DMS153 treated with DMSO at 0.1 percent for 48 hours (cell line): ENCODE data around the gene BTBD2.
"Not testable (repeated sequence)": the region's sequence is repeated elsewhere in the genome, so short reads cannot be mapped to it uniquely, and the experiment has no call there.

Experiments
- DNase-seq: peaks from one replicate; lab custom pipeline; 2025; ENCODE audit not compliant: unreplicated experiment; lab: John Stamatoyannopoulos, UW

BTBD2 gene

DNA sequence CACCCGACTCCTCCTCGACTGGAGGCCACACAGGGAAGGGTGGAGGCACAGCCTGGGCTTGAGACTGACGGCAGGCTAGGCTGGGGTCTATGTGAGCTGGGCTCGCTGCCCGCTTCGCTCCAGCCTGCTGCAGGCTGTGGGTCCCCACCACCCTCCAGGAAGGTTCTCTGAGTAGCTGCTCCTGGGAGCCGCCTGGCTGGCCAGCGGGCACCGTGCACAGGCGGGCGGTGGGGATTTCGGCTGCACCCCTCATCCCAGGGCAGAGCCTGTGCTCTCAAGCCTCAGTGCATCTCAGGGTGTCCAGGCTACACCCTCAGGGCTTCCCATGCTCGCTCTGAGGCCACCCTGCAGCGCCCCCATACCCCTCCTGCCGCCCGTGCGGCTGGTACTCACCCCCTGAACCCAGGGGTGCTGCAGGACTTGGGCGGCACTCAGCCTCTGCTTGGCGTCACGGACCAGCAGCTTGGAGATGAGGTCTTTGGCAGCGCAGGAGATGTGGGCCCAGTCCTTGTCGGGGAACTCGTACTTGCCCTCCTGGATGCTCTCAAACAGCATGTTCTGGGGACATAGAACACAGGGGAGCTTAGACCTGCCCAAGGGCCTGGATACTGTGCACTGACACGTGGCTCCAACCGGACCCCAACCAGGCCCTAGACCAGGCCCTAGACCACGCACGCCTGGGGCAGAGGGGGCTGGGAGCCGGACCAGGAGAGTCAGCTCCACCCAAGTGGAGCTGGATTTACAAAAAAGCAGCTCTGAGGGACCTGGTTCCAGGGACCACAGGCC lies 25.3 kb upstream of the BTBD2 start:
- no peak for DNase-seq

DNA sequence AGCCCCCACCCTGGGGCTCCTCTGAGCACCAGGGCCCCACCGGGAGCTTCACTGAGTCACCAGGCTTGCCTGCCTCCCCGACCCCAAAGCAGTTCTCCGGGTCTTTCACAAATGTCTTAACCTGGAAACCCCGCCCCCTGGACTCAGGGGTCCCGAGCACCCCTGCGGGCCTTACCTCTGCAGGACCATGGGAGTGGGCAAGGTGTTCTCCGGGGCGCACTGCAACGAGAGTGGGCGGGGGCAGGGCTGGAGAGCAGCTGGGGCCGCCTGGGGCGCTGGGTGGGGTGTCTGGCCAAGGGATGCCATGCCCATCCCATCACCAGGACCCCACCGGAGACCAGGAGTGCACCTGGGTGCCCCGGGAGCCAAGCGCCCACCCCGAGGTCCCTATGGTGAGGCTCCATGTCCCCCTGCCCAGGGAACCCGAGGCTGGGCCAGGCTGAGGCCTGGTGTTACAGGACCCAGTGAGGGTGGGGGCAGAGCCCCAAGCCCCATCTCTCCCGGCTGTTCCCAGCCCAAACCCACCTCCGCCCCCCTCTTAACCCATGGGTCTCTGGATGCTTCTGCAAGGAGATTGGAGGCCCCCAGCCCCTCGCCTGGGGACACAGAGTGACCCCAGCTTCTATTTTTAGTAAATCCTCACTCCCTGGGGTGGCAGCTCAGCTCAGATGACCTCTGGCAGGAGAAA lies 24.6 kb upstream of the BTBD2 start:
- DNase-seq, result no peak

DNA sequence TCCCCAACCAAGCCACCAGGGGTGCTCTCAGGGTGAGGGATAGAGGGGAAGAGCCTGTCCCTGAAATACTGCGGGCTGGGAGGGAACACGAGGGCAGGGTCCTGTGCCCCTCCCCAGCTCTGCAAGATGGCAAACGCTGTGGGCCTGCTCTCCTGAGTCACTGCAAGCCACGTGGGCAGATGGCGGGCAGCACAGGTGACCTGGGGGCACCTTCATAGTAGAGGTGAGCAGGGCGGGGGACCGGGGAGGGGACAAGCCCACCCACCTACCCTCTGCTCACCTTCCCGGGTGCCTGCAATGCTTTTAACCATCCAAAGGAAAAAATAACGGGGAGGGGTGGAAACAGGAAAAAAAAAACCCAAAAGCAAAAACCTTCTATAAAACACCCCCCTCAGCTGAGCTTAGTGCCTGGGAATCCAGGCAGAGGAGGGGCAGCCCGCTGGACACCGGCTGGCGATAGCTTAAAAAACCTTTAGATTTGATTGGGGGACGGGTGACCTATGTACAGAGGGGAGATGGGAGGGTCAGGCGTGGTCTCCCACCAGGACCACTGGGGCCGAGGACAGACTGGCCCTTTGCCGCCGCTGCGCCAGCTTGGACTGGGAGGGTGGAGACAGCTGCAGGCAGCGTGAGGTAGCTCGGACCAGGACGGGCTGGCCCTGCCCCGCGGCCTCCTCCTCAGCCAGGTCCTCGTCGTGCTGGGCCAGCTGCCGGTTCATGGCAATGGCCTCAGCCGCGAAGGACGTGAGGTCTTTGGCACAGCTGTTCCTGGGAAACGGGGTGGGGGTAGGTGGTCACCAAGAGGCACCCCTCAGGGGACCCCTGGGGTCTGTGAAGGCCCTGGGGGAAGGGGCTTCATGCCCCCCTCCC lies 23.8 kb upstream of the BTBD2 start:
- DNase-seq, result no peak

DNA sequence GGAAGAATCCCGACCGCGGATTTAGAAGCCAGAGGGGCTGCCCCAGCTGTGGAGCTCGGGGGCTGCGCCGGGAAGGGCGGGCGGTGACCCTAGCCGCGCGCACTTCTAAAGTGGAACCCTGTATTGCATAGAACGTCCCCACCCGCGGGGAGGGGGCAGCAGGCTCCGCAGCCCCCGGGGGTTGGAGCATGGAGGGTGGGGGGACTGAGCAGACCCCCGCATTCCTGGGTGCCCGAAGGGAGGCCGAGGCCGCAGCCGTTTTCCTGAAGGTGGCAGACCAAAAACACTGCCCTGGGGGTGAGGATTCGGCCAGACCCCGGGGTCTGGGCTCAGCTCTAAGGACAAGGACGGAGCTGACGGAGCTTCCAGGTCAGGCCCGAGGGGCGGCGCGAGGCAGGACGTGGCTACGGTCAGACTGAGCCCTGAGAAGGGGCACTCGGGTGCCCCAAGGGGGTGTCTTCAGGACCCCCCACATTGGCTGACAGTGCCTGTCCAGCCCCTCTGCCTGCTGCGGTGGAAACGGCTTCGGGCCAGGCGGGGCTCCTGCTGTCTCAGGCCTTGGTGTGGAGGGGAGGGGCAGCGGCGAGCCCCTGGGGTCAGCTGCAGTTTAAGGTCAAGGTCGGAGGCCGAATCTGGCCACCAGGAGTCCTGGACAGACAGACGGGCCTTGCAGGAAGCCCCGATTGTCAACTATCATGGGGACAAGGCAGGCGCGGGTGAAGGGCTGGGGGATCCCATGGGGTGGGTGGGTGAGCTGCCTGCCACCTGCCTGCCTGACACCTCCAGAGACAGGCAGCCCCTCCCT lies 23.0 kb upstream of the BTBD2 start:
- DNase-seq, result no peak

DNA sequence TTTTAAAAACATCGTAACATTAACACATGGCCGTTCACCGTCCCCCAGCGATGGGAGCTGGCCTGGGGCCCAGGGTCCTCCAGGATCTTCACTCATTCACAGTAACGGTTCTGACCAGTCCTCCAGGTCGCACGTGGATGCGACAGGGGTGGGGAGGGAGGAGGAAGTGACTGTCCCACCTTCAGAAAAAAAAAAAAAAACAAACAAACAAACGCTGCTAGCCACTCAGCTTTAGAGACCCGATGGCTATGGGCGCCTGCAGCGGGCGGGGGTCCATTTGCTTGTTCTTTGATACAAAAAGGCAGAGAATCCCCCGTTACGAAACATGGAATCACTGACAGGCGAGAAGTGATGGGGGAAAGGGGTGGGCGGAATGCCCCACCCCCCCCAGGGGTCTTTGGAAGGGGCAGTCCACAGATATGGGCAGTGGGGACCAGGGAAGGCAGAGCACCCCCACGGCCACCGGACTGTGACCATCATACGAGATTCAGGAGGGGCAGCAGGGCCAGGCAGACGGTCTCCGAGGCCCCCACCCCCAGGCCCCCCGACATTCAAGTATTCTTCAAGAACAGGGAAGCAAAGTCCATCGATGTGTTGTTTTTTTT lies 22.2 kb upstream of the BTBD2 start:
- DNase-seq, result no peak

DNA sequence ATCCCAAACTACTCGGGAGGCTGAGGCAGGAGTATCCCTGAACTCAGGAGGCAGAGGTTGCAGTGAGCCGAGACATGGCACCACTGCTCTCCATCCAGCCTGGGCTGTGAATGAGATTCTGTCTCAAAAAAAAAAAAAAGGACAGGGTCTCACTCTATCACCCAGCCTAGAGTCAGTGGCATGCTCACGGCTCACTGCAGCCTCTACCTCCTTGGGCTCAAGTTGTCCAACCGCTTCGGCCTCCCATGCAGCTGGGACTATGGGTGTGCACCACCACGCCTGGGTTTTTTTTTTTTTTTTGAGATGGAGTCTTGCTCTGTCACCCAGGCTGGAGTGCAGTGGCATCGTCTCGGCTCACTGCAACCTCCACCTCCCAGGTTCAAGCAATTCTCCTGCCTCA lies 20.9 kb upstream of the BTBD2 start:
- DNase-seq, result no peak

DNA sequence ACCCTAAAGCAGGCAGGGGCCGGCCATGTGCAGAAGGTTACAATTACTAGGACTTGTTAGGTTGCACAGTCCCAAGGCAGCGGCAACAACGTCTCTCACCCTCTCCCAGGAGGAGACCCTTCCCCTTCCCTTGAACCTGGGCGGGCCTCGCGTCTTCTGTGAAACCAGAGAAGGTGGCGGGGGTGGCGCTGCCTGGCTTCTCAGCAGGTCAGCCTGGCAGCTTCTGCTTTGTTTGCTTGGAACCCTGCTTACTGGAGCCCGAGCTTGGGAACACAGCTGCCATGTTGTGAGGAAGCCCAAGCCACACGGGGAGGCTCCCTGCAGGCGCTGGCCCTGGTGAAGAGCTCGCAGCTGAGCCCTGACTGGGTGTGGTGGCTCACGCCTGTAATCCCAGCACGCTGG lies 20.1 kb upstream of the BTBD2 start:
- no peak for DNase-seq

DNA sequence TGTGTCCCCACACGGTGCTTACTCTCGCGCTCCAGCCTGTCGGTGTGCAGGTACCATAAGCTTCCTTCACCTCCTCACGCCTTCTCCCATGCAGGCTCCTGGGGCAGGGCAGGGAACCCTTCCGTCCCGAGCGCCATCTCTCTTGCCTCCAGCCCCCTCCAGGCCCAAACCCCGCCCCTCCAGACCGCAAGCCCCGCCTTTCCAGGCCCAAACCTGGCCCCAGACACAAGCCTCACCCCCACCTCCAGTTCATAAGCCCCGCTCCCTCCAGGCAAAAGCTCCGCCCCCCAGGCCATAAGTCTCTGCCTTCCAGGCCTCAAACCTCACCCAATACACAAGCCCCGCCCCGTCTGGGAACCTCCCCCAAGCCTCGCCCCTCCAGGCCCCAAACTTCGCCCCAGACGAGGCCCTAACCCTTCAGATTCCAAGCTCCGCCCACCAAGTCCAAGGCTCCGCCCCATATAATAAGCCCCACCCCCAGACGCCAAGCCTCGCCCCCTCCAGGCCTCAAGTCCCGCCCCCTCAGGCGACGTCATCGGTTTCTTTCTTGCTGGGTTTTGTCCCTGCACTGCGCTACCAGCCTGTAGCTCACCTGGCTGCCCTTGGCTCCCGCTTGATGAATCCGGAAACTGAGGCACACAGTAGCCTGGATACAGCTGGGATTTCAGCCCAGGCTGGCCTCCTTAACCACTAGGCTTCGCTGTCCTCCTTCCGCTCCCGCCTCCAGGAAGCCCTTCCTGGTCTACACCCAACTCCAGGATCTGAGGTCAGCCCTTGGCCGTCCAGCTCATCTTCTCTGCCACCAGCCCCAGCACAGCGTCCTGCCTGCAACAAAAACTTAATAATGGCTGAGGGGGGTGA lies 19.4 kb upstream of the BTBD2 start:
- no peak for DNase-seq

DNA sequence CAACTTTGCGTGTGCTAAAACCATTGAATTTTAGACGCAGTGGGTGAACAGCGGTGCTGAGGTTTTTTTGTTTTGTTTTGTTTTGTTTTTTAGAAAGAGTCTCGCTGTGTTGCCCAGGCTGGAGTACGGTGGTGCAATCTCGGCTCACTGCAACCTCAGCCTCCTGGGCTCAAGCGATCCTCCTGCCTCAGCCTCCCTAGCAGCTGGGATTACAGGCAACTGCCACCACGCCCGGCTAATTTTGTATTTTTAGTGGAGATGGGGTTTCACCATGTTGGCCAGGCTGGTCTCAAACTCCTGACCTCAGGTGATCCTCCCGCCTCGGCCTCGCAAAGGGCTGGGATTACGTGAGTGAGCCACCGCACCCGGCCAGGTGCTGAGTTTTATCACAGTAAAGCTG lies 18.7 kb upstream of the BTBD2 start:
- not testable (repeated sequence) for DNase-seq

DNA sequence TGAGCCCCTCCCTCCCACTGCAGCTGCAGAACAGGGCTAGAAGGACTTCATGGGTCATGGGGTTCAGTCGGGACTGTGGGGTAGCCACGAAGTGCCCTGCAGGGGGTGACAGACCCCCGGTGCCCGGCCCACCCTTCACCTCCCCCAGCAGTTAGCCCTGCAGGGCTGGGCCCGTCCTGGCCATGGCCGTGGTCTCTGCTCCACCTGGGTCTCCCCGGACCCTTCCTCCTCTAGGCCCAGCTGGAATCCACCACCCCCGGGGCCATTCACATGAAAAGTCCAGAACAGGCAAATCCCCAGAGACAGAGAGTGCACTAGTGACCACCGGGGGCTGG lies 18.3 kb upstream of the BTBD2 start:
- no peak for DNase-seq

DNA sequence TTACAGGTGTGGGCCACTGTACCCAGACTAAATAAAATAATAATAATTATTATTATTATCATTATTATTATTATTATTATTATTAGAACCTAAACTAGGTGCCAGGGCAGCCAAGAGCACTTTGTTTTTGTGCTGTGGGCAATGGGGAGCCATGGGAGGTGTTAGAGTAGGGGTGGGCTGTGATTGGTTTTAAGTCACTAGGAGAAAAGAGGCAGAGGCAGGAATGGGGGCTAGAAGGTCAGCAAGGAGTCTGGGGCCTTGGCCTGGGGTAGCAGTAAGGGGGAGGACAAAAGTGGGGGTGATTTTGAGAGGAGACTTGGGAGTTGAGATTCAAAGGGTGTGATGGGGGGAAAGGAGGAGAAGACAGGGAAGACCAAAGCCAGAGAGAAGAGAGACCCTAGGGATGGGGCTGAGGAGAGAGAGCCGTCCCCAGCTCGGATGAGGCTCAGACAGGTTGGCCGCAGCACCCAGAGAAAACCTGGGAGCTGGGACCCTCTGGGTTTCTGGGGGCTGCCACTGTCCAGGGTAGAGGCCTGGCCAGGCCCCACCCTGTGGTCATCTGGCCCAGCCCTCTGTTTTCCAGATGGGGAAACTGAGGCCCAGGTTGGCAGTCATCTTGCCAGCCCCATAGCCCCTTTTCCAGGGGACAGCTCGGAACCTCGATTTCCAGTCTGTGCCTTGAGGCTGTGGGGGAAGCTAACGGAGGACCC lies 17.8 kb upstream of the BTBD2 start:
- DNase-seq, result no peak

DNA sequence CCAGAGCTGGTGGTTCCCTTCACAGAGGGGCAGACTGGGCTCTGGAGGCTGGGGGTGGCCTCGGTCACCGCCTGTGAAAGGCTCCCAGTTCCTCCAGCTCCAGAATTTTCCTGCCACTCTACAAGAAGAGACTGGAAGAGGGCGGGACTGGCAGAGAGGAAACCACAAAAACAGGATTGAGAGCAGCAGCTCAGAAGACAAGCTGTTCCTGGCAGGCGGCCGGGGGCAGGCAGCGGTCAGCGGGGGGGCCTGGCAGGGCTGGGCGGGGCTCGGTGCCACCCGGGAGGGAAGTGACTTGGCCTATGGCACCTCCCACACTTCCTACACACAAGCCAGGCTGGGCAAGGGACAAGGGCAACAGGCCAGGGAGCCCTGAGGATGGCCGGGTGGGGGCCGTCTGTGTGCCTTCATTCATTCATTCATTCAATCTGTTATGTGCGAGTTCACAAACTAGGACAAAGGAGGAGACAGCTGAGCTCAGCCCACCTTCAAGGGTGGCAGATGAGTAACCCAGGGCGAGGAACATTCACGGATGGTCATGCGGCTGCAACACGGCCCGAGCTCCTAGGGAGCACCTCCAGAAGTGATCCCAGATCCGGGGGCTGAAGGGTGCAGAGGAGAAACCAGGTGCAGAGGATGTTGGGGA lies 16.9 kb upstream of the BTBD2 start:
- peak; percentile 31 for DNase-seq

DNA sequence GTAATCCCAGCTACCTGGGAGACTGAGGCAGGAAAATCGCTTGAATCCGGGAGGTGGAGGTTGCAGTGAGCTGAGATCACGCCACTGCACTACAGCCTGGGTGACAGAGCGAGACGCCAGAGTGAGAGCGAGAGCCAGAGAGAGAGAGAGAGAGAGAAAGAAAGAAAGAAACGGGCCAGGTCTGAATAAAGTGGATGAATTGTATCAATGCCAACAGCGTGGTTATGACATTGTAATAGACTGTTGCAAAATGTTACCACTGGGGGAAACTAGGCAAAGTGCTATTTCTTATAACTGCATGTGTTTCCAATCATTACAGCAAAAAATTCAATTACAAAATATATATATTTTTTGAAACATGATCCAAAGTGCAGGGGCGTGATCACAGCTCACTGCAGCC lies 11.8 kb upstream of the BTBD2 start:
- DNase-seq, result no peak

DNA sequence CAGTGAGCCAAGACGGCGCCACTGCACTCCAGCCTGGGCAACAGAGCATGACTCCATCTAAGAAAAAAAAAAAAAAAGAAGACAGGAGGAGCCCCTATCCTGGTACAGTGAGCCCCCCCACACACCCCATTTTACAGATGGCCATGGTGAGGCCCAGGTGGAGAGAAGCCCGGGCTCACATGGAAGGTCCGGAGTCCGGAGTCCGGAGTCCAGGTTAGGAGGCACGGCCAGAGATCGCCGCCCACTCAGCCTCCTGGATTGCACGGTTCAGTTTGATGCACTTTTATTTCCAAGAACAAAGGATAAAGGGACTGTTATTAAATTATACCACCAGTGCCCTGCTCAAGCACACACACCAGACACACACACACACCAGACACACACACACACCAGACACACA lies 11.3 kb upstream of the BTBD2 start:
- no peak for DNase-seq

DNA sequence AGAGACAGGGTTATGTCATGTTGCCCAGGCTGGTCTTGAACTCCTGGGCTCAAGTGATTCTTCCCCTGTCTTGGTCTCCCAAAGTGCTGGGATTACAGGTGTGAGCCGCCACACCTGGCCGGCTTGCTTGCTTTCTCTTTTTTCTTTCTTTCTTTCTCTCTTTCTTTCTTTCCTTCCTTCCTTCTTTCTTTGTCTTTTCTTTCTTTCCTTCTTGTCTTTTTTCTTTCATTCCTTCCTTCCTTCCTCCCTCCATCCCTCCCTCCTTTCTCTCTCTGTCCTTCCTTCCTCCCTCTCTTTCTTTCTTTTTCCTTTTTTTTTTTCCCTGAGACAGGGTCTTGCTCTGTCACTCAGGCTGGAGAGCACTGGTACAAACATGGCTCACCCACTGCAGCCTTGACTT lies 6.8 kb upstream of the BTBD2 start:
- no peak for DNase-seq

DNA sequence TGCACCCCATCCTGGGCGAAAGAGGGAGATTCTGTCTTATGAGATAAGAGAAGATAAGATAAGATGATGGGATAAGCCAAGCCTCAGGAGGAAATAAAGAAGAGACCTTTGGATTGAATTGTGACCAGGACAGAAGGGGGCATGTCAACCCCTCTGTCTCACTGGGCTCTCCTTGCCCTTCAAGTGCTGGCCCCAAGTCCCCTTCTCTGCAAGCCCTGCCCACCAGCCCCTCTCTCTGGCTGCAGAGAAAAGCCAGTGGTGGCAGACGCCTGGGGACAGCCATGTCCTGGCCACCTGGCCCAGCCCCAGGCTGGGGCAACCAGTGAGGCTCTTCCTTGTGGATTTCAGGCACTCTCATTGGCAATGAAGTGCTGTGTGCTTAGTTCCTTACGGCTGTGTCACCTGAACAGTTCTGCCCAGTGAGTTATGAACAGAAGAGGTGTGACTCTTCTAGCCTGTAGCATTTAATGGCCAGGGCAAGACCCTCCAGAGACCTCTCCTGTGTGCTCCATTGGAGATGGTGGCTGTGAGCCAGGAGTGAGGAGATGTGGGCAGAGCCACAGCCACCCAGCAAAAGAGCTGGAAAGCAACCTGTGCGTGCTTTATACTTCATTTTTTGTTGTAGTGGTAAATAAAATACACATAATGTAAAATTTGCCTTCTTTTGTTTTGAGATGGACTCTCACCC lies 6.1 kb upstream of the BTBD2 start:
- DNase-seq, result no peak

DNA sequence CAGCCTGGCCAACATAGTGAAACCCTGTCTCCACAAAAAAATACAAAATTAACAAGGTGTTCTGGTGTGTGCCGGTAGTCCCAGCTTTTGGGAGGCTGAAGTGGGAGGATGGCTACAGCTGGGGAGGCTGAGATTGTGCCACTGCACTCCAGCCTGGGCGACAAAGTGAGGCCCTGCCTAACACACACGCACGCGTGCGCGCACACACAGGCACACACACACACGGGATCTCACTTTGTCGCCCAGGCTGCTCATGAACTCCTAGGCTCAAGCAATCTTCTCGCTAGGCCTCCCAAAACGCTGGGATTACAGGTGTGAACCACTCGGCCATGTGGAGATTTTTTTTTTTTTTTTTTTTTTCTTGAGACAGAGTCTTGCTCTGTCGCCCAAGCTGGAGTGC lies 3.2 kb upstream of the BTBD2 start:
- no peak for DNase-seq
